ENCODE results near the gene MXI1.
A peak's percentile ranks its signal among the peaks of the same experiment; 100 is the strongest.

MXI1 gene

DNA sequence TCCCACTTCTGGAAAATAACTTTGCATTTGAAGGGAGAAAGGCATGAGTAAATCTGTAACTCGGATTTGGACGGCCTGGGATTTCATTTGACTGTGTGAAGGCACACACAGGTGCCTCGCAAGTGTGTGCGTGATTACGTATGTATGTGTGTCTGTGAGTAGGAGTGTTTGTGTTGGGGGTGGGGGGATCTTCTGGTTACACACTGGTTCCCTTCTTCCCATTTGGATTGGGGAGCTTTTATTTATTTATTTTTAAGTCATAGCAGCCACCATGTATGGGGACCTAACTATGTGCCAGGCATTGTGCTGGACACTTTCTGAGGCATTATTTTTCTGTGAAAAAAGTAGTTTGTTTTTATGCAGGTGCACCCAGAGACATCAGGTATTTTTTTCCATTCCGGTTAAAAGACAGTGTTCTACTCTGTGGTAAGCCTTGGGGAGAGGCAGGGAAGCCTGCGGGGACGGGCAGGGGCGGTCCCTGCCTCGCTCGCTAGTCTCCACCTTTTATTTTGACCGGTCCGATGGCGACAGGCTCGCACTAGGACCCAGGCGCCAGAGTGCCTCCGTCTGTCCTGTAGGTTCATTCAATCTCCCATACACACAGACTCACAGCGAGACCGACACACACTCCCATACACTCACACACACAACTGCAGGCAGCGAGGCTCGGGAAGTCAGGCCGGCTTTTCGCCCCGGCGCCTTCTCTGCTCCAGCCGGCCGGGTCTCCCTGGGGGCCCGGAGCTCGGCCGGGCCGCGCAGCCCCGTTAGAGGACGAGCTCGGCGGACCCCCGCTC, at the start of gene MXI1:
TSS of gene MXI1 (plus strand) at position 595 of the 794 bp plus-strand sequence. CDS start 204 bp downstream, outside the sequence.
- DNase-seq = peak in 1 of 2 donors; percentile 34

DNA sequence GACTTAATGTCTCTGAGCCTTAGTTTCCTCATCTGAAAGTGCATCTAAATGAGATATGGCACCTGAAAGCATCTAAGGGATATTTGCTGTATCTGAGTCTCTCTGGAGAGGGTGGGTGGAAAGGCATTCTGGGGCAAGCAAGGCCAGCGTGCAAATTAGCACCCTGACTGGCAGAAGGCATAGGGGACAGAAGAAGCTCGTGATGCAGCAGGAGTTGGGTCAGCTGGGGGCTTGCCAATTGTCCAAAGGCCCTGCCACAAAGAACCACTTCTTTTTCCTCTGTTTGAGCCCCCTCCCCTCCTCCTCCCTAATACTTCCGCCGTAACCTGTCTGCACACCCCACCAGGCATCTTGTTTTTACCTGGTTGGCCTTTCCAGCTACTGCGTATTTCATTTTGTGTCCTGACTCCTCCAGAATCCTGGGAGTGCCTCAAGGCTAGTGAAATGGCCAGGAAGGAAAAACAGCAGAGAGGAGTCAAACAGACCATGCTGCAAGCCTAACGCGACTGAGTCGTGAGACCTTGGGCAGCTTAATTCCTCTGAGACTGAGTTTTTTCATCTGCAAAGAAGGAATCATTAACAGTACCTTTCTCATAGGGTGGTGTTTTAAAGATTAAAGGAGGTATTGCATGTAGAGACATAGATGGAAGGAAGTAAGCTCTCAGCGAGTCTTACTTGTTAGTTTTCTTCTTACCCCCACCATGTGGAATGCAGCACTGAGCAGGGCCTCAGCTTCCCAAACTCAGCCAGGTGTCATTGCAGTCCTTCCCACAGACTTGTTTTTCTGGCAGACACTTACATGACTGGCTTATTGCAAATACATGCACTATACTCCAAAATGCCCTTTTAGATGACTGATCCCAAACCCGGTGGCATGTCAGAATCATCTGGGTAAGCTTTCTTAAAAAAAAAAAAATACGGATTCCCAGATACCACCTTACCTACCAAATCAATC, 49.1 kb upstream of the MXI1 start:
- DNase-seq = no peak

DNA sequence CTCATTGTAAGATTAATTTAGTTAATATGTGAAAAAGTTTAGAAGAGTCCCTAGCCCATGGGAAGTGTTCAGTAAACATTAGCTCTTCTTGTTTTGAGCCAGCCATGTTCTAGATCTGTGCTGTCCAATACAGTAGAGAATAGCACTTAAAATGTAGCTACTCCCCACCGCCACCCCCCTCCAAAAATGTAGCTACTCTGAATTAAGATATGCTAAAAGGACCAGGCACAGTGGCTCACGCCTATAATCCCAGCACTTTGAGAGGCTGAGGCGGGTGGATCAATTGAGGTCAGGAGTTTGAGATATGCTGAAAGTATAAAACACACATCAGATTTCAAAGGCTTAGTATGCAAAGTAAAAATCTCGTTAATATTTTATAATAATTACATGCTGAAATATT, 47.3 kb upstream of the MXI1 start:
- no peak for DNase-seq

DNA sequence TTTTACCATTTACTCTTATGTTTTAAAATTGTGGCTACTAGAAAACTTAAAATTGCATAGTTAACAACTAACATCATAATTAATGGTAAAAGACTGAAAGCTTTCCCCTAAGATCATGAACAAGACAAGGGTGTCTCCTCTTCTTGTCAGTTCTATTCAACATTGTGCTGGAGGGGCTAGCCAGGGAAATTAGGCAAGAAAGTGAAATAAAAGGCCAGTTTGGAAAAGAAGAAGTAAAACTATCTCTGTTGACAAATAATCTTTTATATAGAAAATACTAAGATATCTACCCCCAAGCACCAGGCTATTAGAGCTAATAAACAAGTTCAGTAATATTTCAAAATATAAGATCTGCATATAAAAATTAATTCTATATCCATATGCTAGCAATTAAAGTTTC, 46.9 kb upstream of the MXI1 start:
- DNase-seq = no peak

DNA sequence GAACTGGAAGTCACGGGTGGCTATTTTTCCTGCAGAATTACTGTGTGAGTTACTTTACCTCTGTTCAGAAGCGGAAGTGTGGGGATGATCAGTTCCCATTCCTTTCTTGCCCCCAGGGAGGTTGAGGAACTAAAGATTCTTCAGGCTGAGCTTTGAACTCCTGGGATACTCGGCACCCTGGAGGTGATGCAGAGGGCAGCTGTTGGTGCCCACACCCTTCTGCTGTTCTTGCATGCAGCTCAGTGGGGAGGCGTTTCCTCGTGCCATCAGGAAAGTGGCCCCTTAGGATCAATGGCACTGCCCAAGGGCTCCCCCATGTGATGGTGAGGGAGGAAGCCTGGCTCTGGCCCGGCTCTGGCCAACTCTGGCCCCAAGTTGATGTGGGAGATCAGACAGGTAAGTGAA, 44.7 kb upstream of the MXI1 start:
- no peak for DNase-seq

DNA sequence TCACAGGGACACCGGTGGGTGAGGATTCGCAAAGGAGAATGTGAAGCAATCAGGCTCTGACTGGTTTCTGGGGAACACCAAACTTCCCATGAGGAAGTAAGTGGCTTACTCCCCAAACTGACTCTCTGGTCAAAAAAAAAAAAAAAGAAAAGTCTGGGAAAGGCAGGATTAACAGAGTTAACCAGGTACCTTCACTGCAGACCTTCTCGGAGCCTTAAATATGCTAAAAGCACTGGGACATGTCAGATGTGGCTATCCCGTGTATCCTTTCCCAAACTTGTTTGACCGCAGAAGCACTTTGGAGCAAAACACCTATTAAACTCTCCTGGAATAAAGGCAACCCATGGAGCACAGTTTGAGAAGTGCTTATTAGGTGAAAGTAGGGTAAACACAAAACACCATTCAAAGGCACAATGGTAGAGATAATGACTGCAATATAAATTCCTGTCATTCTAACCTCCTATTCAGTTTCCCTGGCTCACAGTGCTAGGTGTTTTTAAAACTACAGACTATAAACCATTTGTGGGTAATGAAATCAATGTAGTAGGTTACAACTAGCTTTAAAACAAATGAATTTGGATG, 44.1 kb upstream of the MXI1 start:
- DNase-seq = no peak

DNA sequence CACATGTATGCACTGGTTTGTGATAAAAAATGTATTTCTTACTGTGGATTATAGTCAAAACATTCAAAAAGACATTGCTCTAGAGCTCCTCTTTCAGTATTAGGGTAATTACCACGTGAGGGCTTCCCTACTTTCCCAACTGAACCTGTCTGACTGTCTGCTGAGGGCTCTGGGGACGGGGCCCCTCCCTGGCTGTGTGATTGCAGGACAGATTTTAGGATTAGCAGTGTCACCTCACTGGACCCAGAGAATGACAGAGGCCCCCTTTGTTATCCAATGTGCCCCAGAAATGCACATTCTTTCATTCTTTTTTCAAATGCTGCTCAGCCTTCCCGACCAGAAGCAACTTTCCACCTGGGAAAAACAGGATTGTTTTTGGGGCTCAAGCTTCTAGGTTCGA, 43.6 kb upstream of the MXI1 start:
- DNase-seq = no peak

DNA sequence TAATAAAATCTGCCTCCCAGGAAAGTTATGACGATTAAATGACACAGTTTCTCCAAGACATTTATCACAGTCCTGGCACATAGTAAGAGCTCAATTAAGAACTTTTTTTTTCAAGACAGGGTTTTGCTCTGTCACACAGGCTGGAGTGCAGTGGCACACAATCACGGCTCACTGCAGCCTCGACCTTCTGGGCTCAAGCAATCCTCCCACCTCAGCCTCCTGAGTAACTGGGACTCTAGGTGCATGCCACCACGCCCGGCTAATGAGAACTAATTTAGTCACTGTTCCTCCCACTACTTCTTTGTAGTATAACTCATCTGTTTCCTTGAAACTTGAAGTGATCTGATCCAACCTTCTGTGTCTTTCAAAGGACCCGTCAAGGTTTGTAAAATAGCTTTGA, 42.2 kb upstream of the MXI1 start:
- DNase-seq = no peak

DNA sequence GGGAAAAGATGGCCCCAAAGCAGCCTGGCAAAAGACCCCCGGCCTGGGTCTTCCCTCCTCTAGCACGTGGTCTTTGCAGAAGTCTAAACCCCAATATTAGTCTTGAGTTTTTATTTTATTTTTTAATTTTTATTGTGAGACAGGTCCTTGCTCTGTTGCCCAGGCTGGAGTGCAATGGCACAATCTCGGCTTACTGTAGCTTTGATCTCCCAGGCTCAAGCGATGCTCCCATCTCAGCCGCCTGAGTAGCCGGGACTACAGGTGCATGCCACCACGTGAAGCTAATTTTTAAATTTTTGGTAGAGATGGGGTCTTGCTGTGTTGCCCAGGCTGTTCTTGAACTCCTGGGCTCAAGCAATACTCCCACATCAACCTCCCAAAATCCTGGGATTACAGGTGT, 40.3 kb upstream of the MXI1 start:
- no peak for DNase-seq

DNA sequence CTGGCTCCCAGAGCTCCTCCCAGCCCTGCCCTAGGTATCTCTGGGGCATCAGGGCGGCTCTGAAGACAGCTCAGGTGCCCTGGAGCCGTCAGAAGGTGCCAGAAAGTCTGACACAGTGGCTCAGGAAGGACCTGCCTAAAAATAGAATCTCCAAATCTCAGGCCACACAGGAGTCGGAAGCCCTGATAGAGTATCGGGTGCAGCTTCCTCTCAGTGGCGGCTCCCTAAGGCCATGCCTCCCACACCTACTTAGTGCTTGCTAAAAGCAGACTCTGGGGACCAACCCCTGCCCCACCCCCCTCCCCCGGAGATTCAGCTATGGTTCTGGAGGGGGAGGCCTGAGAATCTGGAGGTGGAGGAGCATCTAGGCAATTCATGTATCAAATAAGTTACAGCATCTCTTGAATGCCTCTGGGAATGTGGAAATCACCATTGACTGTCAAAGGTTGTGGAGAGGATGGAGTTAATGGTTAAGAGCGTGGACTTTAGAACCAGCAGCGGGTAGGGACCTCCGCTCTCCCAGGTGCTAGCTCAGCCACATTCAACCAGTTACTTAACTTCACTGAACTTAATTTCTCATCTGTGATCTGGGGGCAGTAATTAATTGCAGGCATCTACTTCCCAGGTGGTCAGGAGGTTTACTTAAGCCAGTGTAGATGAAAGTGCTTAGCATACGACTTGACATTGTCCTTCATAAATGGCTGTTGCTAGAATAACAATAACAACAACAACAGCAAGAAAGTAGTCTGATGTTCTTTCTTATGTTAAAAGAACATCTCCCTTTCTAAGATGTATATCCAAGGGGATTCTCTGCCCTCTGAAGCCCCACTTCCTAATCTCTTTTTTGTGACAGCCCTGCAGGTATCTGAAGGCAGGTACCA, 38.6 kb upstream of the MXI1 start:
- DNase-seq = no peak

DNA sequence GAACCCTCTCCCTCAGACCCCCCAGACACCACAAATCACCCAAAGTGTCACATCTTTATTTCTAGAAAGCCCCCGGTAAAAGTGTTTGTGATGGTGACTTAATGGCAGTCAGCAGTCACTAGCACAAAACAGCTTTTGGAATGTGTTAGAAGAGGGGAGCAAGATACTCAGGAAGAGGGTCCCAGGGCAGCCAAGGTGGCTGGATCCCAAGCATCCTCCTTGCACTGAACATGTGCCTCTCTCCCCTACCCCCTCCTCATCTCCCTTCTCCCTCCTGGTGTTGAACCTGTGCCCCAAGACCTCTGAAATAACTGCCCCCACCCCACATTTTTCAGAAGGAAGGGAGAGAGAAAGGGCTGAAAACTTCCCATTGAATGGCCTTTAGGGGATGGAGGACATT, 37.8 kb upstream of the MXI1 start:
- DNase-seq = no peak

DNA sequence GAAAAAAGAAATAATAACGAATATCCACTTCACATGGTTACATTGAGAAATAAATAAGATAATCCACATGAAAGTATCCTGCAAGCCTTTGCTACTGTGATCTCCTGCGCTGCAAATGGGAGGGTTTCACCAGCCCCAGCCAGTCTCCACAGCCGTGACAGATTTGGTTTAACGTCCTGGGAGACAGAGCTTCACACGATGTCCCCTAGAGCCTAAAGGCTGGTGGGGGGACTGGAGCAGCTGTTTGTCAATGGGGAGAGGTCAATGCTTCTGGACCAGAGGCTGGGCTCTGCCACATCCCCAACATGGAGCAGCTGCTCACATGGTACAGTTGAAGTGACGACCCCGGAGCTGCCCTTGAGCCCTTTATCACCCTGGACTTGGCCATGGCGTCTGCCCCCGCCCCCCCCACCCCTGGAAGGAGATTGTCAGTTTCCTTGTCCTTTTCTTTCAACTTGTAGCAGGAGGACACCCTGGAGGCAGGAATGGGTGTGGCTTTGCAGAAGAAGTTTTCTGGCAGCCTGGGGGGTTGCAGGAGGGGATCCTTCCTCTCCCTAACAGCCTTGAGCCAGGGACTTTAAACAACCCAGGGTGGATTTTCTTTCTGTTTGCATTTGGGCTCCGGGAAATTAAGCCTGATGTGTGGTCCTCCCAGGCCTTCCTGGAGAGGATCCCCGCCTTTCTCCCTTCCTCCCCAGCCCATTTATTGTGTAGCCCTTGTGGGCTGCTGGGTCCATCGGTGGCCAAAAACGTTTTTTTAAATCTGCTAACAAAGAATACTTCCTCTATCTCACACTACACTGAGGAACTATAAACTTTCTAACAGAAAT, 37.0 kb upstream of the MXI1 start:
- no peak for DNase-seq

DNA sequence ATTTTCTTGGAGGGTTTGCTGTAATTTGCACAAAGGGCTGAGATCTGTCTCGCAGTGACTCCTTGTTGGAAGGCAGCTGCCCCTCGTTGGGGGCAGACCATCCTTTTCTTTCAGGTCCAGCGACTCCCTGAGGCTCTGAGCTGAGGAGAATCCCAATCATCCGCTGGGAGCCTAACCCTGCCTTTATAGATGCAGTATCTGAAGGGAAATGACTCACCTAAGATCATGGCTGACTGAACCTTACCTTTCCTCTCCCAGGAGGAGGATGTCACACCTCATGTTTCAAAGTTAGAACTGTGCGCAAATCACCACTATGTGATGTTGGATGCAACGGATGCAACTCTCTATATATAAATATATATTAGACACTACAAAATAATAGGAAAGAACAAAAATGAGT, 36.4 kb upstream of the MXI1 start:
- DNase-seq = no peak

DNA sequence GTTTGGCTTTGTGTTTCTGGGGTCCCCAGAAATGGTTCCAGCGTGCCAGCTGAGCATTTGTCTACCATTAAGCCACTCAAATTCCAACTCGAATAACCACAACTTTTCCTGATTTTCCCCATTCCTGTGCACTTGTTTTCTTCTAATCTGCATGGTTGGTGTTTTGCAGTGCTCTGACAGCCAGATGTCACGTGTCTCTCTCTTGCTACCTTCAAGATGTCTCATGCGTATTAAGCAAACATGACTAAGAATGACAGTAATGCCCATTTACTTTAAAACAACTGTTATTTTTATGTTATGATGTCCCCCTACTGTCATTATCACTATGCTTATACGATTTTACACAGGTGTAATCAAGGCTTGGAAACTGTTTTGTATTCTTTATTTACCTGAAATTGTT, 35.2 kb upstream of the MXI1 start:
- no peak for DNase-seq

DNA sequence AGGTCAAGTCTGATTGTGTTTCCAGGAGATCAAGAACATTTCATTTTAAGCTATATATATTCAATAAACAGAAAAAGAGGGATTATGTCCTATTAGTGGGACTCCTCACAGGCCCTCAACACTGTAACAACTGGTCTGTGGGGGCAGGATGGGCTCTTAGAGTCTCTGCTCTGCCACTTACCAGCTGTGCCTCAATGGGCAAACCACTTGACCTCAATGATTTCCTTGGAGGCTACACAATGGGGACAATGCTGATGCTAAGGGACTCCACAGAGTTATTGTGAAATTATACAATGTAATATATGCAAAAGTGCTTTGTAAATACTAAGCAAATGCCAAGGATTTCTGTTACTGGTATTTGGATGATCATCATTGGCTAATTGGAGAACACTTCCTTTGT, 33.2 kb upstream of the MXI1 start:
- DNase-seq = no peak

DNA sequence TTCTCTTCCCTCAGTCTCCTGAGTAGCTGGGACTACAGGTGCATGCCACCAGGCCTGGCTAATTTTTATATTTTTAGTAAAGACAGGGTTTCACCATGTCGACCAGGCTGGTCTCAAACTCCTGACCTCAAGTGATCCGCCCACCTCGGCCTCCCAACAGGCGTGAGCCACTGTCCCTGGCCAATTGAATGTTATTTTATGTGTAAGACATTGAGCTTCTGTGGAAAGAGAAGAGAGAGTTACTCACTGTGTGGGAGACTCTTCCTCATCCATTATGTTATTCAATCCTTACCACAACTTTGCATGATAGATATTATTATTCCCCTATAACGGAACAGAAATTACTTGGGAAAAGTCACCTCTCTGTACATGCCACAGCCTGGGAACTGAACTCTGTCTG, 32.6 kb upstream of the MXI1 start:
- DNase-seq = no peak

DNA sequence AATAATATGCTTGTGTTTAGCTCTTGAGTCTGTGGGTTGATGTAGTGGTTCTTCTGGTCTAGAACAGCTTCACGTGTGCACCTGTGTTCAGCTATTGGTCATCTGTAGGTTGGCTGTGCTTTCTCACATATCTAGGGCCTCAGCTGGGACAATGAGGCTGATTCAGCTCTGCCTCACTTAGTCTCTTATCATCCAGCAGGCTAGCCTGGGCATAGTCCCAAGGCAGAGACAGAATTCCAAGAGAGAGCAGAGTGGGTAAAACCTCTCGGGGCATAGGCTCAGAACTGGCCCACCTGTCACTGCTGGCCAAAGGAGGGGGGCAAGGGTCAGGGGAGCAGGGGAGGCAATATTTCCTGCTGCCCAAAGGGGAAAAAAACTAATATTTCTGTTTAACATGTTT, 32.0 kb upstream of the MXI1 start:
- DNase-seq = no peak

DNA sequence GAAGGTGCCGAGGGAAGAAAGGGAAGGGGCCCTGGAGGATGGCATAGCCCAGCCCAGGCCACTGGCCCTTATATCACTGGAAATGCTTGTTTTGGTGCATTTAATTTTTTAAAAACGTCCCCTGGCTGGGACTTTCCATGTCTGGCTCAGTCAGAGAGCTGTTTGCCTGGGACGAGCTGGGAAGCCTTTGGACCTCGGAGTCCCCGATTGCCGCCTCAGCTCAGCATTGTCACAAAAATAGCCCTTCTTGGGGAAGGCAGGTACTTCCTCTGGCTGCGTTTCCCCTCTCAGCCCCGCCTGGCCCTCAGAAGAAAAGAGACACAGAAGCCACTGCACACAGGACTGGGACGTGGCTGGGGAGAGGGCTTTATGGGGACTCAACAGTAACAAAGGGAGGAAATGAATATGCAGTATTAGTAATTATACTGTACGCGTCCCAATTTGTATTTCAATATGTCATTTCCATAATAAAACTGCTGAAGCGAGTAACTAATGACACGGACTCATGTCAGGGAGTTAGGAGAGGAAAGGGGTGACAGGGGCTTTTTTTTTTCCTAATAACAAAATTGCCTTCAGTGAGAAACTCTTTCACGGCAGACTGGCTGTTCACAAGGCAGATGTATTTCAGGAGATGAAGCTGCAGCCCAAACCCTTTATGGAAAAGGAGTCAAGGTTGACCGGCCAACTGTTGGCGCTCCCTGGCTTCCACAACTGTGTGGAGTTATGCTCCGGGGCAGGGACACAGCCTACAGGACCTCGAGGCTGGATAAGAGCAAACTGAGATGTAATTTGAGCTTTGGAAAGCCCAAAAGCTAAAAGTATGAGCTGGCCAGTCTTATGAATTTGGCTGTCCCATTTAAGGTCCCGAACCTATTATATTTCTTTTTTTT, 31.0 kb upstream of the MXI1 start:
- no peak for DNase-seq

DNA sequence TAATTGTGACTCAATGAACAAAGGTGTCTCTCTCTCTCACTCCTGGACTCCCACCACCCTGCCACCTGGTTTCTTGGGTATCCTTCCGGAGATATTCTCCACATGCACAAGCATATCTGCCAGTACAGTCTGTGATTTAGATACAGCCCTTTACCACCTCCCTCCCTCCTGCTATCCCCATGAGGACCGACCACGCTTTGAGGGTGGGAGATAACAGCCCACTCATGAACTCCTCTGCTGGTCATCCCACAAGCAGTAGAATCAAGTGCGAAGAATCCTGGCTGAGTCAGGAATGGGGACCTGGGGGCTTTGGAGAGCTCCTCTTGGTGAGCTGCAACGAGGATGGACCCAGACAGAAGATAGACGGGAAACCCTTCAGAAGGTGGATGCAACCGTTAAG, 28.2 kb upstream of the MXI1 start:
- DNase-seq = no peak

DNA sequence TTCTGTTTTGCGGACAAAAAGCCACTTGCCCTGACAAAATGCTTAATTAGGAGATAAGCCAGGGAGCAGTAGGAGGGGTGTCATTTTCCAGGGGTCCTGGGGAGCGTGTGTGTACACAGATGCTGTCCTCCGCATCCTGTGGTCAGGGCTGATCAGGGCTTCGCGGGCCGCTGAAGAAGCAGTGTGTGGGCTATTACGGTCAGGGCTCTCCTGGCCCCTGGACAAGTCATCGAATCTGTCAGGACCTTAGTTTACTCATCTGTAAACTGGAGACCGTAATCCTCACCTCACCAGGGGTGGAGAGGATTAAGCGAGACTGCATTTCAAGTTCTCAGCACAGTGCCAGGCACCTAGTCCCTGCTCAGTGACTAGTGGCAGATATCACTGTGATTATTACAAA, 26.0 kb upstream of the MXI1 start:
- no peak for DNase-seq

DNA sequence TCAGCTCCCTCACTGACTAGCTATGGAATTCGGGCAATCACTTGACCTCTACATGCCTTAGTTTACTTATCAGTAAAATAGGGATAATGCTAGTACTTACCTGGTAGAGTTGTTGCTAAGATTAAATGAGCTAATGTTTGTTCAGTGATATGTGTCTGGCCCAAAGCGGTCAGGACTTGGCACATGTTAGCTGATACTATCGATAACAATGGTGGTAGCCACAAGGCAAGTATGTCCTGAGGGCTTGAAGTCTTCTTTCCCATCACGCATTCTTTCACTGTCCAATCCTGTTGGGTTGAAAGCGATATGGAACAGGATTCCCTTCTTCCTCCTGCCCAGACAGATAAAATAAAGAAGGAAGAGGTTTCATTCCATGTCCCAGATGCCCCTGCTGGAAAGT, 25.5 kb upstream of the MXI1 start:
- no peak for DNase-seq

Data from stimulated activated CD4-positive, alpha-beta T cell treated with anti-CD3 and anti-CD28 coated beads, Interleukin-2, amount 100 ng/mL, for 48 hours (primary cell).